K562 (cell line): ENCODE measurements around the gene SLC2A10. TPM values are rescaled to one million over a fixed set of nuclear protein-coding genes. Genes with fewer than 3 reads are reported as not detected.
A peak's percentile ranks its signal among the peaks of the same experiment; 100 is the strongest.

Source experiments
- ATAC-seq: fragments of 200-7000 bp; cut with Tn5 transposase; 3 replicates; pipeline ENCODE4 v1.9.1; 2020; ENCODE audit warnings: moderate library complexity
- BruUV-seq: library from RNA; stranded (reverse); fragments of 400-500 nt; replicated peaks from 2 replicates; lab custom pipeline; 2021; lab: Mats Ljungman, UMichigan
- CTCF ChIA-PET: fragments of 300-600 bp; formaldehyde crosslinking; extraction: SDS; loops from one replicate; lab custom pipeline; 2021; ENCODE audit warnings: low intra/inter-chr PET ratio; lab: Yijun Ruan, JAX
- POLR2A ChIA-PET: fragments of 300-600, 350-650 bp; sonication (Branson Sonifier 250); formaldehyde crosslinking; extraction: SDS; loops from one replicate; lab custom pipeline; 2021; ENCODE audit warnings: antibody characterized with exemption, inconsistent platforms; lab: Yijun Ruan, JAX
- DNase-seq, 4 experiments: peaks; one replicate each; pipeline versions ENCODE4 v3.0.0 to v3.0.0-alpha.2; 2011 to 2018; ENCODE audit warnings: low spot score in 3 of 4, mixed read lengths in 3 of 4; ENCODE audit errors: extremely low read depth in 1 of 4
- FAIRE-seq: peaks from 2 replicates; lab custom pipeline; 2011; peaks lifted over from hg19 to GRCh38; lab: Jason Lieb, UNC
- H2AFZ ChIP-seq: 2 replicates; pipeline ENCODE4 v1.6.0; 2011; ENCODE audit warnings: low read depth, low read length, control low read depth, inconsistent platforms
- H3K27ac ChIP-seq: fragments of 200-600 bp; 3 replicates; pipeline ENCODE4 v1.8.0; 2011; ENCODE audit warnings: low read depth, mild to moderate bottlenecking, control low read depth, inconsistent platforms, low read length, moderate library complexity, mixed read lengths; ENCODE audit errors: extremely low read depth
- H3K27me3 ChIP-seq, 2 experiments: fragments of 300-600 bp in 1 of 2; 2 replicates in 1 of 2; 3 replicates in 1 of 2; pipeline versions ENCODE4 v1.6.0 to v1.8.0; 2011; ENCODE audit warnings: inconsistent platforms in 2 of 2, low read length in 2 of 2, mild to moderate bottlenecking in 1 of 2, mixed read lengths in 1 of 2, moderate library complexity in 1 of 2; ENCODE audit not compliant: control insufficient read depth in 2 of 2, insufficient read depth in 2 of 2
- H3K36me3 ChIP-seq: fragments of 300-600 bp; 3 replicates; pipeline ENCODE4 v1.8.0; 2011; ENCODE audit warnings: mild to moderate bottlenecking, low read length, inconsistent platforms; ENCODE audit not compliant: control insufficient read depth, insufficient read depth
- H3K4me1 ChIP-seq, 2 experiments: fragments of 200-600 bp in 1 of 2; replicated peaks in 1 of 2; 2 replicates in 1 of 2; 3 replicates in 1 of 2; pipeline versions ENCODE4 v1.5.1 to v1.8.0; 2011; ENCODE audit warnings: inconsistent platforms in 2 of 2, low read length in 2 of 2, mild to moderate bottlenecking in 1 of 2, mixed read lengths in 1 of 2, moderate library complexity in 1 of 2; ENCODE audit not compliant: control insufficient read depth in 2 of 2, insufficient read depth in 2 of 2
- H3K4me2 ChIP-seq: 2 replicates; pipeline ENCODE4 v1.6.1; 2011; ENCODE audit warnings: low read length, control low read depth, inconsistent platforms, mixed read lengths; ENCODE audit not compliant: insufficient read depth
- H3K4me3 ChIP-seq: fragments of 200-600 bp; sonication (generic), shearing (Covaris generic); 2 replicates; pipeline ENCODE4 v1.5.1; 2016; ENCODE audit warnings: control low read depth, inconsistent platforms
- H3K79me2 ChIP-seq: fragments of 200-600 bp; 3 replicates; pipeline ENCODE4 v1.8.0; 2011; ENCODE audit warnings: low read length, inconsistent platforms; ENCODE audit not compliant: control insufficient read depth, insufficient read depth
- H3K9ac ChIP-seq, 2 experiments: 2 replicates each; pipeline versions ENCODE4 v1.6.0 to v1.6.1; 2011; ENCODE audit warnings: low read depth in 2 of 2, low read length in 2 of 2, control low read depth in 1 of 2, inconsistent platforms in 1 of 2, mild to moderate bottlenecking in 1 of 2, mixed read lengths in 1 of 2; ENCODE audit not compliant: insufficient read depth in 1 of 2
- H3K9me1 ChIP-seq: one replicate; pipeline ENCODE4 v1.6.0; 2011; ENCODE audit warnings: inconsistent platforms, mild to moderate bottlenecking, low read length, moderate library complexity; ENCODE audit not compliant: control insufficient read depth, insufficient read depth
- H3K9me3 ChIP-seq: replicated peaks from 2 replicates; pipeline ENCODE4 v1.5.1; 2011; ENCODE audit warnings: low read depth, low read length, inconsistent platforms; ENCODE audit not compliant: control insufficient read depth, insufficient read depth
- H4K20me1 ChIP-seq: replicated peaks from 2 replicates; pipeline ENCODE4 v1.6.1; 2011; ENCODE audit warnings: low read length, inconsistent platforms, mixed read lengths; ENCODE audit not compliant: control insufficient read depth, insufficient read depth
- CTBP1 ChIP-seq: fragments of 450-650 bp; IDR thresholded peaks from 2 replicates; pipeline ENCODE4 v1.6.1; 2016; ENCODE audit warnings: borderline replicate concordance
- FOXA1 ChIP-seq: fragments of 450-650 bp; IDR thresholded peaks from 2 replicates; pipeline ENCODE4 v1.6.1; 2016; ENCODE audit warnings: mild to moderate bottlenecking, borderline replicate concordance
- HCFC1 ChIP-seq: IDR thresholded peaks from 2 replicates; pipeline ENCODE4 v1.6.1; 2012; ENCODE audit warnings: low read depth, low read length, improper control_type of control experiment
- IRF1 ChIP-seq: sonication (generic); formaldehyde crosslinking; IDR thresholded peaks from 2 replicates; pipeline ENCODE4 v1.8.0; 2022; ENCODE audit warnings: missing genetic modification reagents, mild to moderate bottlenecking, borderline replicate concordance
- JUND ChIP-seq, 2 experiments: IDR thresholded peaks; 2 replicates in 1 of 2; 3 replicates in 1 of 2; pipeline ENCODE4 v1.6.1; 2011; ENCODE audit warnings: borderline replicate concordance in 2 of 2, low read depth in 2 of 2, low read length in 2 of 2, improper control_type of control experiment in 1 of 2, missing biosample characterization in 1 of 2, missing genetic modification characterization in 1 of 2, missing genetic modification reagents in 1 of 2
- NFIC ChIP-seq: fragments of 450-650 bp; IDR thresholded peaks from 2 replicates; pipeline ENCODE4 v1.6.1; 2017; ENCODE audit warnings: mild to moderate bottlenecking, inconsistent platforms
- SMARCE1 ChIP-seq: fragments of 450-650 bp; IDR thresholded peaks from 2 replicates; pipeline ENCODE4 v1.7.1; 2016; ENCODE audit warnings: mild to moderate bottlenecking
- ZBTB11 ChIP-seq, 3 experiments: fragments of 200-800 bp in 1 of 3; fragments of 250-450 bp in 1 of 3; fragments of 450-650 bp in 1 of 3; sonication (Bioruptor Pico) in 1 of 3; sonication (Bioruptor generic) in 1 of 3; formaldehyde crosslinking in 1 of 3; IDR thresholded peaks; 2 replicates each; pipeline versions ENCODE4 v1.6.1 to v1.8.0; 2016 to 2022; ENCODE audit warnings: mild to moderate bottlenecking in 2 of 3, missing genetic modification characterization in 2 of 3, missing compliant biosample characterization in 1 of 3, moderate library complexity in 1 of 3
- ZNF133 ChIP-seq: fragments of 250-450 bp; sonication (Bioruptor Pico); IDR thresholded peaks from 2 replicates; pipeline ENCODE4 v1.4.0; 2020; ENCODE audit warnings: mild to moderate bottlenecking
- ZNF174 ChIP-seq: fragments of 250-450 bp; sonication (Bioruptor Pico); IDR thresholded peaks from 2 replicates; pipeline ENCODE4 v1.4.0; 2020; ENCODE audit warnings: mild to moderate bottlenecking
- ZNF644 ChIP-seq: fragments of 200-800 bp; sonication (Bioruptor generic); IDR thresholded peaks from 2 replicates; pipeline ENCODE4 v1.6.1; 2016; ENCODE audit warnings: low read depth, missing genetic modification characterization, missing compliant biosample characterization
- WGBS: fragments of 100-300 bp; shearing (Covaris generic); methylation state at CpG from one replicate; pipeline ENCODE4 v1.1.6; 2016; ENCODE audit warnings: low coverage, mixed read lengths; ENCODE audit not compliant: insufficient coverage; ENCODE audit errors: missing lambda C conversion rate; 5-methylcytosine and 5-hydroxymethylcytosine counted together
- in situ Hi-C: fragments of 300-500 bp; cut with MboI; formaldehyde crosslinking; loops from 4 replicates; pipeline ENCODE4 v1.15.0; 2018; ENCODE audit warnings: inconsistent platforms, mixed read lengths
- intact Hi-C: fragments of 100-400 bp; cut with micrococcal nuclease; formaldehyde crosslinking; loops from 2 replicates; pipeline ENCODE4 v1.14.2; 2022
- polyA plus RNA-seq, 8 experiments: library from polyadenylated mRNA; depleted of rRNA in 4 of 8; stranded (reverse) in 5 of 8; unstranded in 3 of 8; fragments of >200 nt; fragmentation: Nextera tagmentation in 2 of 8; fragmentation: Illumina TruSeq in 1 of 8; extraction: Ambion mirVana in 2 of 8; extraction: Trizol in 1 of 8; gene quantifications; 2 replicates each; pipeline versions ENCODE4 v1.2.1 to v1.2.3, GENCODE V29; 2011 to 2014; ENCODE audit warnings: inconsistent platforms in 1 of 8, missing spikeins in 1 of 8
- total RNA-seq, 7 experiments: library from RNA; depleted of rRNA in 6 of 7; stranded (reverse); fragments of >200 nt in 6 of 7; fragmentation: Illumina TruSeq in 2 of 7; extraction: Trizol in 2 of 7; gene quantifications; 2 replicates each; pipeline versions ENCODE4 v1.2.1 to v1.2.3, GENCODE V29; 2011 to 2021; ENCODE audit warnings: low replicate concordance in 1 of 7

SLC2A10 gene
- total and polyA plus RNA-seq, 9 of the 15 experiments (the other 6 are each of a cell fraction or from before 2014, with no cell fraction given) = 0.01 to 1.8 (median 0.10) TPM

- no peak overlapping the region for H2AFZ ChIP-seq
- H3K9me1 ChIP-seq = no peaks in the 10 kb centered on the region
- no peak for DNase-seq
- ATAC-seq = no peak
- H3K4me1 ChIP-seq = no peaks in the 10 kb centered on the region
- no peak overlapping the region for H3K27ac ChIP-seq
- ChIA-PET POLR2A (no interaction called here), CTCF (no interaction called here)
- TF ChIP-seq ZNF644 (no peak), NFIC (peak; percentile 52; the same call in 1 of the 2 replicates), CTBP1 (no peak)
- no peak overlapping the region for H3K4me3 ChIP-seq
- WGBS = 2% methylated on average over 9 of the region's 9 CpGs
- FAIRE-seq = no peak
- in situ Hi-C loops (loop anchor here (25.0 kb wide), 1 partner anchor 612 kb away; no protein-coding TSS in a partner anchor), intact Hi-C loops (loop anchor here (5.0 kb wide), 1 partner anchor 377 kb away; no protein-coding TSS in a partner anchor)
- no TSS peak for BruUV-seq
- H3K27me3 ChIP-seq = peaks cover 0 to 23% of the 10 kb centered on the region in 2 experiments; a peak in 2 of 5 replicates
- no peaks in the 10 kb centered on the region for H4K20me1 ChIP-seq
- no peak overlapping the region for H3K9ac ChIP-seq
- H3K36me3 ChIP-seq = no peaks in the 10 kb centered on the region
- H3K4me2 ChIP-seq = no peak overlapping the region
- H3K79me2 ChIP-seq = no peaks in the 10 kb centered on the region
- no peaks in the 10 kb centered on the region for H3K9me3 ChIP-seq
Measured at GRCh38 chr20:46774943-46775560, 65.6 kb downstream of the SLC2A10 start.

GRCh38 chr20:46775806-46776205 is 66.4 kb downstream of the SLC2A10 start:
- H3K4me2 ChIP-seq = no peak overlapping the region
- H3K4me3 ChIP-seq = no peak overlapping the region
- no peak overlapping the region for H3K9ac ChIP-seq
- H3K79me2 ChIP-seq = no peaks in the 10 kb centered on the region
- H3K9me3 ChIP-seq = no peaks in the 10 kb centered on the region
- H3K27ac ChIP-seq = no peak overlapping the region
- no peak for ATAC-seq
- no peaks in the 10 kb centered on the region for H3K4me1 ChIP-seq
- ChIA-PET CTCF (no interaction called here), POLR2A (no interaction called here)
- in situ Hi-C loops (no loop called here), intact Hi-C loops (no loop called here)
- FAIRE-seq = no peak
- WGBS = 9% methylated on average over 1 of the region's 1 CpG
- H3K36me3 ChIP-seq = no peaks in the 10 kb centered on the region
- no peaks in the 10 kb centered on the region for H4K20me1 ChIP-seq
- no peak overlapping the region for H2AFZ ChIP-seq
- DNase-seq = peak in 2 of 4 experiments; percentile 58 to 61
- BruUV-seq = no TSS peak
- H3K27me3 ChIP-seq = peaks cover 0 to 23% of the 10 kb centered on the region in 2 experiments; a peak in 2 of 5 replicates
- H3K9me1 ChIP-seq = no peaks in the 10 kb centered on the region
- no peak for TF ChIP-seq JUND (IDR thresholded peaks at IDR 0.05; ENCODE audit: borderline replicate concordance, low read depth, low read length)
- TF ChIP-seq JUND (tag; IDR thresholded peaks at IDR 0.05; ENCODE audit: borderline replicate concordance, low read depth, low read length) = no peak
- no peak for TF ChIP-seq FOXA1
- TF ChIP-seq HCFC1 = no peak
- TF ChIP-seq ZNF133 (CRISPR knock-in tag) = no peak
- no peak for TF ChIP-seq SMARCE1
- no peak for TF ChIP-seq IRF1 (CRISPR knock-in tag)
- no peak for TF ChIP-seq ZBTB11 (CRISPR knock-in tag; IDR thresholded peaks at IDR 0.05)
- TF ChIP-seq ZNF174 (CRISPR knock-in tag) = no peak
